Neural crest cell (in vitro differentiated cells): Measurements from ENCODE around the gene GATB. TPM values are rescaled to one million over a fixed set of nuclear protein-coding genes. Genes with fewer than 3 reads are reported as not detected.

Experiments
- DNase-seq: peaks from one replicate; pipeline ENCODE4 v3.0.0; 2021; ENCODE audit warnings: low read depth, mixed read lengths, low spot score
- H3K27ac Mint-ChIP-seq: one replicate; pipeline ENCODE4 v1.8.0; 2021; ENCODE audit warnings: mild to moderate bottlenecking, mixed read lengths; ENCODE audit not compliant: unreplicated experiment
- H3K27me3 Mint-ChIP-seq: 2 replicates; pipeline ENCODE4 v1.8.0; 2021; ENCODE audit warnings: low read depth, mild to moderate bottlenecking, mixed read lengths
- H3K36me3 Mint-ChIP-seq: 2 replicates; pipeline ENCODE4 v1.8.0; 2021; ENCODE audit warnings: low read depth, mild to moderate bottlenecking, mixed read lengths
- H3K4me1 Mint-ChIP-seq: 2 replicates; pipeline ENCODE4 v1.8.0; 2021; ENCODE audit warnings: mixed read lengths
- H3K4me3 Mint-ChIP-seq: one replicate; pipeline ENCODE4 v1.8.0; 2021; ENCODE audit warnings: mild to moderate bottlenecking, mixed read lengths
- H3K9me3 Mint-ChIP-seq: 2 replicates; pipeline ENCODE4 v1.8.0; 2021; ENCODE audit warnings: mixed read lengths
- total RNA-seq: library from RNA; stranded (reverse); gene quantifications from 2 replicates; pipeline ENCODE4 v1.2.1, GENCODE V29; 2021
- TF ChIP-seq, protein P1 (sequence below): fragments of 200-600 bp; sonication (generic); conservative IDR thresholded peaks from 2 replicates; pipeline ENCODE4 v1.5.0; 2021; ENCODE audit warnings: antibody characterized with exemption, mild to moderate bottlenecking

The GATB gene
- total RNA-seq, 1 donor from 2014 or later: 24.9 TPM

DNA sequence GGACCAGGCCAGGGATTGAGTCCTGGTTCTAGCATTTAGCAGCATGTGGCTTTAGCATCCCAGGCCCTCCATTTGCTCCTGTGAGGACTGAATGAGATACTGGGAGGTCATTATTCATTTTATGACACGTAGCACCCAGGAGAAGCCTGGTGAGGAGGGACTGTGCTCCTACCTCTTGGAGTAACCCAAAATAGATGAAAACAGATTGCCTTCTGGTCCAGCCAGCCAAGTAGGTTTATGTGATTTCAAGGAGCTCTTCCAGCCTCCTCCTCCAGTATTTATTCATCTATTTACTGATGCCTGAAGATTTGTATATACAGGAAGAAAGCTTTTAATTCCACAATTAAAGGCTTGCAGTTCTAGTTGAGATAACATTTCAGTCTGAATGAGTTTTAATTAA, 109.3 kb downstream of the GATB start:
- Mint-ChIP-seq H3K4me3 (no peak overlapping the region), H3K36me3 (no peaks in the 10 kb centered on the region), H3K4me1 (no peaks in the 10 kb centered on the region), H3K9me3 (no peaks in the 10 kb centered on the region), H3K27ac (no peak overlapping the region), H3K27me3 (peaks cover 4% of the 10 kb centered on the region)
- TF ChIP-seq, protein P1, sequence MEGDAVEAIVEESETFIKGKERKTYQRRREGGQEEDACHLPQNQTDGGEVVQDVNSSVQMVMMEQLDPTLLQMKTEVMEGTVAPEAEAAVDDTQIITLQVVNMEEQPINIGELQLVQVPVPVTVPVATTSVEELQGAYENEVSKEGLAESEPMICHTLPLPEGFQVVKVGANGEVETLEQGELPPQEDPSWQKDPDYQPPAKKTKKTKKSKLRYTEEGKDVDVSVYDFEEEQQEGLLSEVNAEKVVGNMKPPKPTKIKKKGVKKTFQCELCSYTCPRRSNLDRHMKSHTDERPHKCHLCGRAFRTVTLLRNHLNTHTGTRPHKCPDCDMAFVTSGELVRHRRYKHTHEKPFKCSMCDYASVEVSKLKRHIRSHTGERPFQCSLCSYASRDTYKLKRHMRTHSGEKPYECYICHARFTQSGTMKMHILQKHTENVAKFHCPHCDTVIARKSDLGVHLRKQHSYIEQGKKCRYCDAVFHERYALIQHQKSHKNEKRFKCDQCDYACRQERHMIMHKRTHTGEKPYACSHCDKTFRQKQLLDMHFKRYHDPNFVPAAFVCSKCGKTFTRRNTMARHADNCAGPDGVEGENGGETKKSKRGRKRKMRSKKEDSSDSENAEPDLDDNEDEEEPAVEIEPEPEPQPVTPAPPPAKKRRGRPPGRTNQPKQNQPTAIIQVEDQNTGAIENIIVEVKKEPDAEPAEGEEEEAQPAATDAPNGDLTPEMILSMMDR: no peak
- DNase-seq: no peak

DNA sequence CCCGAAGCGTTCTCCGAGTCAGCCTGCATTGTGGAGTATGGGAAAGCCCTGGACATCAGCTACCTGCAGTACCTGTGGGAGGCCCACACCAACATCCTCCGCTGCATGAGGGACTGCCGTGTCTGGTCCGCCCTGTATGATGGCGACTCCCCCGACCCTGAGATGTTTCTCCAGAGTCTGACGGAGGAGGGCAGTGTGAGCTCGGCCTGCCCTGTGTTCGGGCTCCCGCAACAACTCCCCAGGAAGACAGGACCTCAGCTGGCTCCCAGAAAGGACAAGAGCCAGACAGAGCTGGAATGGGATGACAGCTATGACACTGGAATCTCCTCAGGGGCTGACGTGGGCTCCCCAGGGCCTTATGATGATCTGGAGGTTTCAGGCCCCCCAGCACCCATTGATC, 111.3 kb downstream of the GATB start:
- Mint-ChIP-seq H3K9me3 (no peaks in the 10 kb centered on the region), H3K27me3 (peaks cover 10% of the 10 kb centered on the region)

DNA sequence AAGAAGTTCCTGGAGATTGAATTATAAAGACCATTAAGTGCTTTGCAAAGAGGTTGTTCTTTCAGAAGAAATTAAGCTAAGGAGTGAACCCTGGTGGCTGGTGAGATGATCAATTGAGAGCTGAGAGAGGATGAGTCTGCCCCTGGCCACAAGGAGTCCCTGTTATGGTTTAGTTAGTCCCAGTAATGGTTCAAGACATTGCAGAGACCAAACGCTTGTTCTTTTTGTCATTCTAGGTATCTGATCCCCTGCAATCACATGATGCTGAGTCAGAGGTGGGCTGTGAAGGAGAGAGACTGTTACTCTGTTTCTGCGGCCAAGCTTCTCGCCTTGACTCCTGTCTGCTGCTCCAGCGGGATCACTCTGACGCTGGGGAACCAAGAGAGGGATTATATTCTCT, 114.5 kb downstream of the GATB start:
- Mint-ChIP-seq H3K4me3 (no peak overlapping the region), H3K27me3 (peaks cover 7% of the 10 kb centered on the region), H3K4me1 (no peaks in the 10 kb centered on the region), H3K36me3 (no peaks in the 10 kb centered on the region), H3K27ac (no peak overlapping the region), H3K9me3 (no peaks in the 10 kb centered on the region)
- TF ChIP-seq, protein P1: no peak
- no peak for DNase-seq

More for the DNA sequence above, 111.3 kb downstream of the GATB start:
- TF ChIP-seq, protein P1: no peak
- H3K4me3 Mint-ChIP-seq: no peak overlapping the region
- no peaks in the 10 kb centered on the region for H3K4me1 Mint-ChIP-seq
- H3K27ac Mint-ChIP-seq: no peak overlapping the region
- no peaks in the 10 kb centered on the region for H3K36me3 Mint-ChIP-seq
- no peak for DNase-seq

DNA sequence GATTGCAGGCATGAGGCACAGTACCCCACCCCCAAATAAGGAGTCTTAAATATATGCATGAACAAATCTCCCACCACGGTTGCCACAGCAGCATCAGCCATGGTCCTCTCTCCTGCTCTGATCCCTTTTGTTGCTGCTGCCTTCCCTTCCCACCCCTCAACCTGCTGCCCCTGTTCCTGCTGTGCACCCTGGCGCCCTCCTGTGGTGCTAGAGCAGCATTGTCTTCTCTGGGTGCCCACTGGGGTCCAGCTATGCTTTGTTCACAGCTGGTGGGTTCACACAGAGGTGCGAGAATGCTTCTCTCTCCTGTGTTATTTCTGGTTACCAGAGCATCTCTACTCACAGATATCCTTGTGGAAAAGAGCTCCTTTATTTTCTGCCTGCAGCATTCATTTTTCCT, 116.2 kb downstream of the GATB start:
- no peaks in the 10 kb centered on the region for H3K4me1 Mint-ChIP-seq
- H3K4me3 Mint-ChIP-seq: no peak overlapping the region
- DNase-seq: peak; percentile 27
- no peak overlapping the region for H3K27ac Mint-ChIP-seq
- TF ChIP-seq, protein P1: peak; percentile 54
- peaks cover 7% of the 10 kb centered on the region for H3K27me3 Mint-ChIP-seq
- H3K36me3 Mint-ChIP-seq: no peaks in the 10 kb centered on the region
- no peaks in the 10 kb centered on the region for H3K9me3 Mint-ChIP-seq

DNA sequence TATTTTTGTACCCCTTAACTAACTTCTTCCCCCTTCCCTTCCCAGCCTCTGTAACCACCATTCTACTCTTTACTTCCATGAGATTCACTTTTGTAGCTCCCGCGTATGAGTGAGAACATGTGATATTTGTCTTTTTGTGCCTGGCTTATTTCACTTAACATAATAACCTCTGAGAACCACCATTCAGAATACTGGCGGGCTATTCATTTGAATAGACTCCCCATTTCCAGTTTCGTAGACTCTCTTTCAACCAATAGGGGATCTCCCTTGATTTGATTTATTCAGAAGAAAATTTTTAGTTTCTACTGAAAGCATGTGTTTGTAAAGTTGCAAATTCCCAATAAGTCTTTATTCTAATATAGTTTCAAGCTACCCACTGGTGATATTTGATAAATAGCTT, 117.2 kb downstream of the GATB start:
- Mint-ChIP-seq H3K27ac (no peak overlapping the region), H3K27me3 (peaks cover 7% of the 10 kb centered on the region), H3K9me3 (no peaks in the 10 kb centered on the region), H3K4me1 (no peaks in the 10 kb centered on the region), H3K4me3 (no peak overlapping the region), H3K36me3 (no peaks in the 10 kb centered on the region)
- no peak for DNase-seq
- TF ChIP-seq, protein P1: no peak

DNA sequence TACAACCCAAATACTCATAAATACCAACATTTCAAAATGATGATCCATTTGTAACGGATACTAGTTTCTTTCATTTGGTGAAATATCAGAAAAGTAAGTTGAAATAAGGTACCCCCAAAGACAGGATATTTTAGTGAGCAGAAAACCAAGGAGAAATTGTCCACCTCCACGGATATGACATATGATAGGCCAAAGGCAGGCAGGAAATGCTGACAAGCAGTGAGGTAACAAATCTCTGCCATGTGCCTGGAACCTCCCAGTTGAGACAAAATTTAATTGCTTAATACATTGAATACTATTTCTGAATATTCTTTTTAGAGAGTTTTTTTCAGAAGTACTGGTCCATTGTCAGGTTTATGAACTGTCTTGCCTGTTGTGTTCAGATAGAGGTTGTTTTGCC, 118.8 kb downstream of the GATB start:
- no peaks in the 10 kb centered on the region for H3K36me3 Mint-ChIP-seq
- DNase-seq: no peak
- H3K9me3 Mint-ChIP-seq: no peaks in the 10 kb centered on the region
- no peak overlapping the region for H3K4me3 Mint-ChIP-seq
- TF ChIP-seq, protein P1: no peak
- H3K4me1 Mint-ChIP-seq: no peaks in the 10 kb centered on the region
- peaks cover 7% of the 10 kb centered on the region for H3K27me3 Mint-ChIP-seq
- no peak overlapping the region for H3K27ac Mint-ChIP-seq
